HepG2 (cell line): ENCODE results near the gene DPF1. TPM values are rescaled to one million over a fixed set of nuclear protein-coding genes. Genes with fewer than 3 reads are reported as not detected.

Experiments used
- ADNP ChIP-seq: sonication (generic); formaldehyde crosslinking; IDR thresholded peaks from 2 replicates; pipeline ENCODE4 v1.4.0; 2020; ENCODE audit warnings: missing genetic modification reagents
- ESRRA ChIP-seq: sonication (generic); formaldehyde crosslinking; IDR thresholded peaks from 2 replicates; pipeline ENCODE4 v1.5.1; 2020; ENCODE audit warnings: mild to moderate bottlenecking, low read depth, missing genetic modification reagents
- FOXA3 ChIP-seq: IDR thresholded peaks from 2 replicates; pipeline ENCODE4 v1.6.1; 2016; ENCODE audit warnings: missing genetic modification reagents, missing compliant biosample characterization
- NKX3-1 ChIP-seq: sonication (generic); formaldehyde crosslinking; IDR thresholded peaks from 2 replicates; pipeline ENCODE4 v1.5.0; 2020; ENCODE audit warnings: missing genetic modification reagents
- RAD21 ChIP-seq: fragments of 450-650 bp; formaldehyde crosslinking; IDR thresholded peaks from 2 replicates; pipeline ENCODE4 v1.5.0; 2020; ENCODE audit warnings: mild to moderate bottlenecking
- SMAD3 ChIP-seq: sonication (generic); formaldehyde crosslinking; IDR thresholded peaks from 2 replicates; pipeline ENCODE4 v1.4.0; 2020; ENCODE audit warnings: missing genetic modification reagents
- ZNF460 ChIP-seq: sonication (generic); formaldehyde crosslinking; IDR thresholded peaks from 2 replicates; pipeline ENCODE4 v1.5.1; 2020; ENCODE audit warnings: missing genetic modification reagents, mild to moderate bottlenecking, borderline replicate concordance
- ZNF547 ChIP-seq: sonication (generic); formaldehyde crosslinking; IDR thresholded peaks from 2 replicates; pipeline ENCODE4 v1.5.1; 2020; ENCODE audit warnings: mild to moderate bottlenecking, missing genetic modification reagents
- ZNF564 ChIP-seq: sonication (generic); formaldehyde crosslinking; IDR thresholded peaks from 2 replicates; pipeline ENCODE4 v1.8.1; 2023; ENCODE audit warnings: mild to moderate bottlenecking, missing genetic modification reagents
- ZNF616 ChIP-seq: sonication (generic); formaldehyde crosslinking; IDR thresholded peaks from 2 replicates; pipeline ENCODE4 v1.5.0; 2020; ENCODE audit warnings: low read depth, mild to moderate bottlenecking, missing genetic modification reagents
- ZNF841 ChIP-seq: sonication (generic); formaldehyde crosslinking; IDR thresholded peaks from 2 replicates; pipeline ENCODE4 v1.8.1; 2023; ENCODE audit warnings: missing genetic modification reagents, borderline replicate concordance
- polyA plus RNA-seq, 8 experiments: library from polyadenylated mRNA; depleted of rRNA in 3 of 8; stranded (reverse) in 7 of 8; unstranded in 1 of 8; fragments of >200 nt; fragmentation: Illumina TruSeq in 4 of 8; extraction: Trizol in 4 of 8; gene quantifications; 2 replicates each; pipeline versions ENCODE4 v1.2.1 to v1.2.3, GENCODE V29; 2011 to 2016; ENCODE audit warnings: low read depth in 4 of 8, missing spikeins in 1 of 8, mixed read lengths in 1 of 8; ENCODE audit not compliant: insufficient read depth in 1 of 8
- total RNA-seq, 5 experiments: library from RNA; depleted of rRNA; stranded (reverse); fragments of >200 nt; fragmentation: Illumina TruSeq; extraction: Trizol; gene quantifications; 2 replicates each; pipeline ENCODE4 v1.2.3, GENCODE V29; 2016; ENCODE audit warnings: low read depth in 1 of 5
- TF ChIP-seq, protein P1 (sequence below): sonication (generic); formaldehyde crosslinking; IDR thresholded peaks from 2 replicates; pipeline ENCODE4 v1.5.0; 2020; ENCODE audit warnings: mild to moderate bottlenecking, missing genetic modification reagents, moderate library complexity
- TF ChIP-seq, protein P2 (sequence below): sonication (generic); formaldehyde crosslinking; IDR thresholded peaks from 2 replicates; pipeline ENCODE4 v1.8.1; 2023; ENCODE audit warnings: mild to moderate bottlenecking, missing genetic modification reagents
- TF ChIP-seq, protein P3 (sequence below): sonication (generic); formaldehyde crosslinking; IDR thresholded peaks from 2 replicates; pipeline ENCODE4 v1.4.0; 2020; ENCODE audit warnings: missing genetic modification reagents
- TF ChIP-seq, protein P4 (sequence below): IDR thresholded peaks from 2 replicates; pipeline ENCODE4 v1.6.1; 2012; ENCODE audit warnings: low read depth, low read length, improper control_type of control experiment
- TF ChIP-seq, protein P5 (sequence below): sonication (generic); formaldehyde crosslinking; IDR thresholded peaks from 2 replicates; pipeline ENCODE4 v1.5.0; 2020; ENCODE audit warnings: mild to moderate bottlenecking, missing genetic modification reagents
- TF ChIP-seq, protein P6 (sequence below): sonication (generic); formaldehyde crosslinking; IDR thresholded peaks from 2 replicates; pipeline ENCODE4 v1.5.1; 2020; ENCODE audit warnings: missing genetic modification reagents, mild to moderate bottlenecking, borderline replicate concordance
- TF ChIP-seq, protein P7 (sequence below): sonication (generic); formaldehyde crosslinking; IDR thresholded peaks from 2 replicates; pipeline ENCODE4 v1.4.0; 2020; ENCODE audit warnings: missing genetic modification reagents

The DPF1 gene
- total and polyA plus RNA-seq, 2 of the 13 experiments (the other 11 are each of a cell fraction or from before 2014, with no cell fraction given): 1.0 to 3.2 TPM

DNA sequence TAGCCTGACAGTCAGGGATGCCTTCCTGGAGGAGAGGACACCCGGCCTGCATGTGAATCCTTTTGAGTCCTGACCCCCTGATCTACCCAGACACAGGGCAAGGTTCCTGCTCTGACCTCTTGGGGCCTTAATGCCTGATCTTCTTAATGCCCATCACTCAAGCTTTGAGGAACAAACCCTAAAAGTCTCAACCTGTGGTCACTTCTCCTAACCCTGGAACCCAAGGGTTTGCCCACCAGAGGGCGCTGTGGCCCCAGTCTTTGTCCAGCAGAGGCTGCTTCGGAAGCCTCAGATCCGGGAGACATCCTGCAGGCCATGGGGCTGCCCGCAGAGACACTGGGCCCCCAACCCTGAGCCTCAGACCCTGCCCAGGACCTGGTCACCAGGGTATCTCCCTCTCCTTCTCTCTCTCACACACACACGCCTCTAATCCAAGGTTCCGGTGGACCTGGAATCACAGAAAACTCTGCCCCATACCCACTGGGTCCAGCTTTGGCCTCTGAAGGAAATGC, 9.8 kb upstream of the DPF1 start (continued):
- TF ChIP-seq, protein P1, sequence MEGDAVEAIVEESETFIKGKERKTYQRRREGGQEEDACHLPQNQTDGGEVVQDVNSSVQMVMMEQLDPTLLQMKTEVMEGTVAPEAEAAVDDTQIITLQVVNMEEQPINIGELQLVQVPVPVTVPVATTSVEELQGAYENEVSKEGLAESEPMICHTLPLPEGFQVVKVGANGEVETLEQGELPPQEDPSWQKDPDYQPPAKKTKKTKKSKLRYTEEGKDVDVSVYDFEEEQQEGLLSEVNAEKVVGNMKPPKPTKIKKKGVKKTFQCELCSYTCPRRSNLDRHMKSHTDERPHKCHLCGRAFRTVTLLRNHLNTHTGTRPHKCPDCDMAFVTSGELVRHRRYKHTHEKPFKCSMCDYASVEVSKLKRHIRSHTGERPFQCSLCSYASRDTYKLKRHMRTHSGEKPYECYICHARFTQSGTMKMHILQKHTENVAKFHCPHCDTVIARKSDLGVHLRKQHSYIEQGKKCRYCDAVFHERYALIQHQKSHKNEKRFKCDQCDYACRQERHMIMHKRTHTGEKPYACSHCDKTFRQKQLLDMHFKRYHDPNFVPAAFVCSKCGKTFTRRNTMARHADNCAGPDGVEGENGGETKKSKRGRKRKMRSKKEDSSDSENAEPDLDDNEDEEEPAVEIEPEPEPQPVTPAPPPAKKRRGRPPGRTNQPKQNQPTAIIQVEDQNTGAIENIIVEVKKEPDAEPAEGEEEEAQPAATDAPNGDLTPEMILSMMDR (CRISPR knock-in tag): peak; percentile 91
- TF ChIP-seq ESRRA (CRISPR knock-in tag) (no peak), SMAD3 (CRISPR knock-in tag) (no peak), ADNP (no peak), RAD21 (peak; percentile 82), ZNF460 (CRISPR knock-in tag) (no peak), ZNF547 (CRISPR knock-in tag) (no peak), NKX3-1 (no peak), ZNF564 (no peak), FOXA3 (CRISPR knock-in tag) (no peak), ZNF616 (CRISPR knock-in tag) (no peak), ZNF841 (CRISPR knock-in tag) (no peak)
- TF ChIP-seq, protein P2, sequence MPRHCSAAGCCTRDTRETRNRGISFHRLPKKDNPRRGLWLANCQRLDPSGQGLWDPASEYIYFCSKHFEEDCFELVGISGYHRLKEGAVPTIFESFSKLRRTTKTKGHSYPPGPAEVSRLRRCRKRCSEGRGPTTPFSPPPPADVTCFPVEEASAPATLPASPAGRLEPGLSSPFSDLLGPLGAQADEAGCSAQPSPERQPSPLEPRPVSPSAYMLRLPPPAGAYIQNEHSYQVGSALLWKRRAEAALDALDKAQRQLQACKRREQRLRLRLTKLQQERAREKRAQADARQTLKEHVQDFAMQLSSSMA (CRISPR knock-in tag): no peak
- TF ChIP-seq, protein P3, sequence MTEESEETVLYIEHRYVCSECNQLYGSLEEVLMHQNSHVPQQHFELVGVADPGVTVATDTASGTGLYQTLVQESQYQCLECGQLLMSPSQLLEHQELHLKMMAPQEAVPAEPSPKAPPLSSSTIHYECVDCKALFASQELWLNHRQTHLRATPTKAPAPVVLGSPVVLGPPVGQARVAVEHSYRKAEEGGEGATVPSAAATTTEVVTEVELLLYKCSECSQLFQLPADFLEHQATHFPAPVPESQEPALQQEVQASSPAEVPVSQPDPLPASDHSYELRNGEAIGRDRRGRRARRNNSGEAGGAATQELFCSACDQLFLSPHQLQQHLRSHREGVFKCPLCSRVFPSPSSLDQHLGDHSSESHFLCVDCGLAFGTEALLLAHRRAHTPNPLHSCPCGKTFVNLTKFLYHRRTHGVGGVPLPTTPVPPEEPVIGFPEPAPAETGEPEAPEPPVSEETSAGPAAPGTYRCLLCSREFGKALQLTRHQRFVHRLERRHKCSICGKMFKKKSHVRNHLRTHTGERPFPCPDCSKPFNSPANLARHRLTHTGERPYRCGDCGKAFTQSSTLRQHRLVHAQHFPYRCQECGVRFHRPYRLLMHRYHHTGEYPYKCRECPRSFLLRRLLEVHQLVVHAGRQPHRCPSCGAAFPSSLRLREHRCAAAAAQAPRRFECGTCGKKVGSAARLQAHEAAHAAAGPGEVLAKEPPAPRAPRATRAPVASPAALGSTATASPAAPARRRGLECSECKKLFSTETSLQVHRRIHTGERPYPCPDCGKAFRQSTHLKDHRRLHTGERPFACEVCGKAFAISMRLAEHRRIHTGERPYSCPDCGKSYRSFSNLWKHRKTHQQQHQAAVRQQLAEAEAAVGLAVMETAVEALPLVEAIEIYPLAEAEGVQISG: no peak
- TF ChIP-seq, protein P4, sequence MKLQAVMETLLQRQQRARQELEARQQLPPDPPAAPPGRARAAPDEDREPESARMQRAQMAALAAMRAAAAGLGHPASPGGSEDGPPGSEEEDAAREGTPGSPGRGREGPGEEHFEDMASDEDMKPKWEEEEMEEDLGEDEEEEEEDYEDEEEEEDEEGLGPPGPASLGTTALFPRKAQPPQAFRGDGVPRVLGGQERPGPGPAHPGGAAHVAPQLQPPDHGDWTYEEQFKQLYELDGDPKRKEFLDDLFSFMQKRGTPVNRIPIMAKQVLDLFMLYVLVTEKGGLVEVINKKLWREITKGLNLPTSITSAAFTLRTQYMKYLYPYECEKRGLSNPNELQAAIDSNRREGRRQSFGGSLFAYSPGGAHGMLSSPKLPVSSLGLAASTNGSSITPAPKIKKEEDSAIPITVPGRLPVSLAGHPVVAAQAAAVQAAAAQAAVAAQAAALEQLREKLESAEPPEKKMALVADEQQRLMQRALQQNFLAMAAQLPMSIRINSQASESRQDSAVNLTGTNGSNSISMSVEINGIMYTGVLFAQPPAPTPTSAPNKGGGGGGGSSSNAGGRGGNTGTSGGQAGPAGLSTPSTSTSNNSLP: no peak
- TF ChIP-seq, protein P5, sequence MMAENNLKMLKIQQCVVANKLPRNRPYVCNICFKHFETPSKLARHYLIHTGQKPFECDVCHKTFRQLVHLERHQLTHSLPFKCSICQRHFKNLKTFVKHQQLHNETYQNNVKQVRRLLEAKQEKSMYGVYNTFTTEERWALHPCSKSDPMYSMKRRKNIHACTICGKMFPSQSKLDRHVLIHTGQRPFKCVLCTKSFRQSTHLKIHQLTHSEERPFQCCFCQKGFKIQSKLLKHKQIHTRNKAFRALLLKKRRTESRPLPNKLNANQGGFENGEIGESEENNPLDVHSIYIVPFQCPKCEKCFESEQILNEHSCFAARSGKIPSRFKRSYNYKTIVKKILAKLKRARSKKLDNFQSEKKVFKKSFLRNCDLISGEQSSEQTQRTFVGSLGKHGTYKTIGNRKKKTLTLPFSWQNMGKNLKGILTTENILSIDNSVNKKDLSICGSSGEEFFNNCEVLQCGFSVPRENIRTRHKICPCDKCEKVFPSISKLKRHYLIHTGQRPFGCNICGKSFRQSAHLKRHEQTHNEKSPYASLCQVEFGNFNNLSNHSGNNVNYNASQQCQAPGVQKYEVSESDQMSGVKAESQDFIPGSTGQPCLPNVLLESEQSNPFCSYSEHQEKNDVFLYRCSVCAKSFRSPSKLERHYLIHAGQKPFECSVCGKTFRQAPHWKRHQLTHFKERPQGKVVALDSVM (CRISPR knock-in tag): no peak
- TF ChIP-seq, protein P6, sequence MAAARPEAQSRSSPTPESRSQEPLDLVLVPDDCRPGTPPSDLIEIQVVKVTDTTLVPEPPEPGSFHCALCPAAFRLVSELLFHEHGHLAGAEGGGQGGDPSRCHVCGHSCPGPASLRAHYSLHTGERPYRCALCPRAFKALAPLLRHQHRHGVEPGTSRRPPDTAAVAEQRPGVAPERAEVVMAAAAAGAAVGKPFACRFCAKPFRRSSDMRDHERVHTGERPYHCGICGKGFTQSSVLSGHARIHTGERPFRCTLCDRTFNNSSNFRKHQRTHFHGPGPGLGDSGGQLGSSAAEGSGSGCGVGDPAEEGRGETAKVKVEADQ (CRISPR knock-in tag): 0 out of 2 replicates have a peak, but pooled peaks have one; percentile 38
- TF ChIP-seq, protein P7, sequence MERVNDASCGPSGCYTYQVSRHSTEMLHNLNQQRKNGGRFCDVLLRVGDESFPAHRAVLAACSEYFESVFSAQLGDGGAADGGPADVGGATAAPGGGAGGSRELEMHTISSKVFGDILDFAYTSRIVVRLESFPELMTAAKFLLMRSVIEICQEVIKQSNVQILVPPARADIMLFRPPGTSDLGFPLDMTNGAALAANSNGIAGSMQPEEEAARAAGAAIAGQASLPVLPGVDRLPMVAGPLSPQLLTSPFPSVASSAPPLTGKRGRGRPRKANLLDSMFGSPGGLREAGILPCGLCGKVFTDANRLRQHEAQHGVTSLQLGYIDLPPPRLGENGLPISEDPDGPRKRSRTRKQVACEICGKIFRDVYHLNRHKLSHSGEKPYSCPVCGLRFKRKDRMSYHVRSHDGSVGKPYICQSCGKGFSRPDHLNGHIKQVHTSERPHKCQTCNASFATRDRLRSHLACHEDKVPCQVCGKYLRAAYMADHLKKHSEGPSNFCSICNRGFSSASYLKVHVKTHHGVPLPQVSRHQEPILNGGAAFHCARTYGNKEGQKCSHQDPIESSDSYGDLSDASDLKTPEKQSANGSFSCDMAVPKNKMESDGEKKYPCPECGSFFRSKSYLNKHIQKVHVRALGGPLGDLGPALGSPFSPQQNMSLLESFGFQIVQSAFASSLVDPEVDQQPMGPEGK (CRISPR knock-in tag): no peak
